Measurements from ENCODE around the gene PRICKLE3. TPM values are rescaled to one million over a fixed set of nuclear protein-coding genes. Genes with fewer than 3 reads are reported as not detected.

PRICKLE3 gene
- total RNA-seq, 4 donors from 2014 or later, result 18.2 to 32.4 (median 24.4) TPM

DNA sequence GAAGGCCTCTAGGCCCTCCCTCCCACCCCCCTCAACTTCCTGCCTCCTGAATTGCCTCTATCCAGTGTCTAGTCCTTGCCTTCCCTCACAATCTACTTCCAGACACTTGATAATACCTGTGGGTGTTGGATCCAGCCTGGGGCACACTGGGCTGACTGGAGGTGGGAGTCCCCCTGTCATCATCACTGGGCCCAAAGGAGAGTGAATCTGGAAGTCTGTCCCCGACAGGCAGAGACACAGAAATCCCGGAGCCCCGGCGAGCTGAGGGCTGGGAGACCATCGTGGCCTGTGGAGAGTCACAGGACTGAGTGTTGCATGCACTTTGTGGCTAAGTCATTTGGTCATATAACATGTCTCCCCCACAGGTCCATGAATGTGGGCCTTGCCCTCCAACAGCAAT is 22.2 kb upstream of the PRICKLE3 start:
- no peaks in the 10 kb centered on the region for H3K4me1 ChIP-seq
- 90 to 96% methylated on average over 4 to 5 of the region's 5 CpGs for WGBS, 2 donors

DNA sequence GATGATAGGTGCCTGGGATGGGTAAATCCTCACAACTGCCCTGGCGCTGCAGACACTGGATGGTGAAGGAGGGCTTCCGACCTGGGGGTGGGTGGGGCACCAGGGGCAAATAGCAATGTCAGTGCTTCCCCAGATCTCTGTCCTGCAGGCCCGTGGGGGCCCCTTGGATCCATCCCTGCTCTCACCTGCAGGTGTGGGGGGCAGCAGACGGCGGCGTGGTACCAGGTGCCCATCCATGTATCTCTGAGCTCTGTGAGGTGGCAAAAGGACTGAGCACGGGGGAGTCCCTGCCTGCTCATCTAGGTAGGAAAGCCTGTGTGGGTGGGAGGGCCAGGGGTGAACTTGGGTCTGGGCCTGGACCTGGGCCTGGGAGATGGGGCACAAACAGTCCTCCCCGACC is 20.4 kb upstream of the PRICKLE3 start:
- 69 to 81% methylated on average over 2 to 6 of the region's 8 CpGs for WGBS, 2 donors
- Histone ChIP-seq H3K27ac (no peak overlapping the region), H3K9me3 (no peaks in the 10 kb centered on the region), H3K4me1 (no peaks in the 10 kb centered on the region), H3K27me3 (peaks cover 0 to 23% of the 10 kb centered on the region in 2 donors), H3K4me3 (no peak overlapping the region), H3K36me3 (no peaks in the 10 kb centered on the region)
- DNase-seq (ENCODE audit: low spot score in 2 of 2), result no peak
- TF ChIP-seq CTCF (IDR thresholded peaks at IDR 0.05) (no peak), POLR2A (IDR thresholded peaks at IDR 0.05) (no peak), EP300 (IDR thresholded peaks at IDR 0.05) (no peak)

More for the DNA sequence above, 22.2 kb upstream of the PRICKLE3 start:
- Histone ChIP-seq H3K36me3 (no peaks in the 10 kb centered on the region), H3K27ac (no peak overlapping the region), H3K27me3 (peaks cover 0 to 23% of the 10 kb centered on the region in 2 donors), H3K9me3 (no peaks in the 10 kb centered on the region), H3K4me3 (no peak overlapping the region)
- no peak for DNase-seq (ENCODE audit: low spot score in 2 of 2)
- TF ChIP-seq POLR2A (IDR thresholded peaks at IDR 0.05) (no peak), EP300 (IDR thresholded peaks at IDR 0.05) (no peak), CTCF (IDR thresholded peaks at IDR 0.05) (no peak)

DNA sequence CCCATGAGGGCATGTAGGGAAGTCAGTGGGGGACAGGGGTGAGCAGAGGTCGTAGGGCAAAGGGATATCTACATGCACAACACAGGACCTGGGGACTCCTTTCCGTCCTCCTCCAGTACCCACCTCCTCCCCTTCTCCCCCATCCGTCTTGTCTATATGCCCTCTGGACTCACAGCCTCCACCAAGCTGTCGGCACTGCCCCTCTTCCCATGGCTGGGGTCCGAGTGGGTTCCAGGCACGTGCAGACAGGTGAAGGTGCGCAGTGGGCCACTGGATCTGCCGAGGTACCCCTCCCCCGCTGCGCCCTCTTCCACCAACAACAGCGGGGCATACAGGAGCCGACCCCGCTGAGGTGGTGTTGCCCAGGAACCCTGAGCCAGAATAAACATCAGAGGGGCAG is 19.3 kb upstream of the PRICKLE3 start:
- Histone ChIP-seq H3K36me3 (no peaks in the 10 kb centered on the region), H3K27me3 (peaks cover 0 to 23% of the 10 kb centered on the region in 2 donors), H3K9me3 (no peaks in the 10 kb centered on the region), H3K27ac (no peak overlapping the region), H3K4me1 (peaks cover 0 to 4% (median 0%) of the 10 kb centered on the region in 4 donors), H3K4me3 (no peak overlapping the region)
- WGBS, 2 donors, result 78 to 82% methylated on average over 9 to 13 of the region's 13 CpGs
- DNase-seq (ENCODE audit: low spot score in 2 of 2), result no peak
- TF ChIP-seq CTCF (IDR thresholded peaks at IDR 0.05) (no peak), POLR2A (IDR thresholded peaks at IDR 0.05) (no peak), EP300 (IDR thresholded peaks at IDR 0.05) (no peak)

- no peak for DNase-seq (ENCODE audit: low spot score in 2 of 2)
- Histone ChIP-seq H3K9me3 (no peaks in the 10 kb centered on the region), H3K36me3 (no peaks in the 10 kb centered on the region), H3K27me3 (peaks cover 0 to 19% of the 10 kb centered on the region in 2 donors), H3K4me3 (no peak overlapping the region), H3K4me1 (peaks cover 0 to 7% (median 0%) of the 10 kb centered on the region in 4 donors), H3K27ac (no peak overlapping the region)
- WGBS, 2 donors, result 40 to 46% methylated on average over 4 of the region's 4 CpGs
- no peak for TF ChIP-seq CTCF (IDR thresholded peaks at IDR 0.05)
- TF ChIP-seq POLR2A (IDR thresholded peaks at IDR 0.05), result no peak
- no peak for TF ChIP-seq EP300 (IDR thresholded peaks at IDR 0.05)
Observed at GRCh38 chrX:49204709-49205108, 18.5 kb upstream of the PRICKLE3 start.

DNA sequence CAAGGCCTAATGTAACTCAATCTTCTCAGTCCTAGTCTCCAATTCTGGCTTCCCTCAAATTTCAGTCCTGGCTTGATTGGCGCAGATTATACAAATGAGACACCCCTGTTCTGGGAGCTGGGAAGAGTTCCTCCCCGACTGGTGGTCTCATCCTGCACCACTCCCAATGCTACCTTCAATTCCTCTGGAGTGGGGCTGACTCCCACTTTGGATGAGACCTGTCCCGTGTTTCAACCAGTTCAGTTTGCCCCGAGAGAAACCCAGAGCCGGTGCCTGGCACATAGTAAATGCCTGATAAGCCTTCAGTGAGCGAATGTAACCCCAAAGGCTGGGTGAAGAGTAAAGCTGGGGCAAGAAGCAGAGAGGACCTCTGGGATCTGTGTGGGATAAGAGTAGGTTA is 17.8 kb upstream of the PRICKLE3 start:
- Histone ChIP-seq H3K36me3 (no peaks in the 10 kb centered on the region), H3K9me3 (no peaks in the 10 kb centered on the region), H3K4me3 (no peak overlapping the region), H3K27ac (no peak overlapping the region), H3K27me3 (peaks cover 0 to 12% of the 10 kb centered on the region in 2 donors), H3K4me1 (peaks cover 0 to 14% (median 0%) of the 10 kb centered on the region in 4 donors)
- TF ChIP-seq POLR2A (IDR thresholded peaks at IDR 0.05) (no peak), EP300 (IDR thresholded peaks at IDR 0.05) (no peak), CTCF (IDR thresholded peaks at IDR 0.05) (no peak)
- DNase-seq (ENCODE audit: low spot score in 2 of 2), result no peak
- 88 to 91% methylated on average over 6 of the region's 6 CpGs for whole genome bisulfite sequencing, 2 donors
